ENCODE results near the gene COMMD10. TPM values are rescaled to one million over a fixed set of nuclear protein-coding genes. Genes with fewer than 3 reads are reported as not detected.

The COMMD10 gene
- polyA plus RNA-seq, 1 donor from 2014 or later = 23.1 TPM

GRCh38 chr5:116237917-116238500, 153.2 kb downstream of the COMMD10 start:
- Histone ChIP-seq H3K36me3 (ENCODE audit: insufficient read depth, low read length) (no peaks in the 10 kb centered on the region), H3K4me3 (ENCODE audit: low read length) (no peak overlapping the region), H4K20me1 (ENCODE audit: insufficient read depth) (no peaks in the 10 kb centered on the region), H2AFZ (ENCODE audit: low read depth, low read length) (no peak overlapping the region), H3F3A (ENCODE audit: insufficient read depth, low read length, poor library complexity, severe bottlenecking) (no peaks in the 10 kb centered on the region), H3K9me3 (ENCODE audit: low read length) (no peaks in the 10 kb centered on the region), H3K27me3 (ENCODE audit: insufficient read depth, low read depth, low read length) (no peaks in the 10 kb centered on the region), H3K27ac (ENCODE audit: low read length) (no peak overlapping the region), H3K9me2 (ENCODE audit: insufficient read depth, low read length) (no peaks in the 10 kb centered on the region), H3K79me2 (replicated peaks; ENCODE audit: insufficient read depth, low read length) (no peaks in the 10 kb centered on the region), H3K4me2 (ENCODE audit: low read length) (no peak overlapping the region), H3K9ac (ENCODE audit: low read length) (no peak overlapping the region)
- TF ChIP-seq EZH2 (IDR thresholded peaks at IDR 0.05; ENCODE audit: borderline replicate concordance, insufficient read depth, low read length, poor library complexity, severe bottlenecking) (no peak), SMC3 (conservative IDR thresholded peaks at IDR 0.05; ENCODE audit: poor library complexity) (no peak), MXI1 (conservative IDR thresholded peaks at IDR 0.05; ENCODE audit: poor library complexity, severe bottlenecking) (no peak)

- H3K9ac ChIP-seq (ENCODE audit: low read length) = no peak overlapping the region
- no peaks in the 10 kb centered on the region for H4K20me1 ChIP-seq (ENCODE audit: insufficient read depth)
- no peaks in the 10 kb centered on the region for H3K27me3 ChIP-seq (ENCODE audit: insufficient read depth, low read depth, low read length)
- no peaks in the 10 kb centered on the region for H3K9me2 ChIP-seq (ENCODE audit: insufficient read depth, low read length)
- H3K27ac ChIP-seq (ENCODE audit: low read length) = no peak overlapping the region
- no peaks in the 10 kb centered on the region for H3K9me3 ChIP-seq (ENCODE audit: low read length)
- no peak overlapping the region for H3K4me2 ChIP-seq (ENCODE audit: low read length)
- no peak overlapping the region for H3K4me3 ChIP-seq (ENCODE audit: low read length)
- H3K36me3 ChIP-seq (ENCODE audit: insufficient read depth, low read length) = no peaks in the 10 kb centered on the region
- no peaks in the 10 kb centered on the region for H3K79me2 ChIP-seq (replicated peaks; ENCODE audit: insufficient read depth, low read length)
- no peaks in the 10 kb centered on the region for H3F3A ChIP-seq (ENCODE audit: insufficient read depth, low read length, poor library complexity, severe bottlenecking)
- no peak overlapping the region for H2AFZ ChIP-seq (ENCODE audit: low read depth, low read length)
- TF ChIP-seq RAD21 (conservative IDR thresholded peaks at IDR 0.05) = no peak
- no peak for TF ChIP-seq POLR2AphosphoS5 (IDR thresholded peaks at IDR 0.05)
- no peak for TF ChIP-seq REST (IDR thresholded peaks at IDR 0.05; ENCODE audit: borderline replicate concordance)
- TF ChIP-seq SMC3 (conservative IDR thresholded peaks at IDR 0.05; ENCODE audit: poor library complexity) = no peak
- TF ChIP-seq EZH2 (IDR thresholded peaks at IDR 0.05; ENCODE audit: borderline replicate concordance, insufficient read depth, low read length, poor library complexity, severe bottlenecking) = no peak
- TF ChIP-seq TAF1 (IDR thresholded peaks at IDR 0.05; ENCODE audit: low read depth) = no peak
- TF ChIP-seq EP300 (conservative IDR thresholded peaks at IDR 0.05; ENCODE audit: poor library complexity, severe bottlenecking) = no peak
- no peak for TF ChIP-seq CTCF (IDR thresholded peaks at IDR 0.05; ENCODE audit: poor library complexity, severe bottlenecking)
- TF ChIP-seq MXI1 (conservative IDR thresholded peaks at IDR 0.05; ENCODE audit: poor library complexity, severe bottlenecking) = no peak
These were observed 157.5 kb downstream of the COMMD10 start for GRCh38 chr5:116242343-116242742.

Data from neural cell (in vitro differentiated cells).